Thyroid gland (tissue), 4 donors: Measurements from ENCODE around the gene EIF2S2.
"Not testable (repeated sequence)": the region's sequence is repeated elsewhere in the genome, so short reads cannot be mapped to it uniquely, and the experiment has no call there.

Experiments used
- CTCF ChIP-seq, 6 experiments: fragments of 200-600 bp in 3 of 6; fragments of 450-650 bp in 3 of 6; sonication (generic) in 3 of 6; IDR thresholded peaks; one replicate each; pipeline ENCODE4 v1.5.1; 2016 to 2019; ENCODE audit warnings: antibody characterized with exemption in 6 of 6, mild to moderate bottlenecking in 2 of 6, inconsistent platforms in 1 of 6, moderate library complexity in 1 of 6
- POLR2A ChIP-seq, 2 donors: fragments of 450-650 bp; IDR thresholded peaks; one replicate each; pipeline ENCODE4 v1.6.1; 2017; ENCODE audit warnings: antibody characterized with exemption in 2 of 2, mild to moderate bottlenecking in 2 of 2, moderate library complexity in 1 of 2

GRCh38 chr20:34135525-34136275 lies 23.7 kb upstream of the EIF2S2 start:
- not testable (repeated sequence) for TF ChIP-seq CTCF, POLR2A (IDR thresholded peaks at IDR 0.05)
